Memory B cell (primary cell): ENCODE measurements around the gene MAFF.
A peak's percentile ranks its signal among the peaks of the same experiment; 100 is the strongest.

Experiments used
- ATAC-seq: fragments of 150-1000 bp; cut with Tn5 transposase; 2 replicates; pipeline ENCODE4 v1.10.0; 2021; ENCODE audit warnings: low read depth, mild to moderate bottlenecking, moderate library complexity
- DNase-seq, 2 donors: peaks; one replicate each; pipeline ENCODE4 v3.0.0; 2022; ENCODE audit warnings: low spot score in 2 of 2
- H3K27ac Mint-ChIP-seq: one replicate; pipeline ENCODE4 v1.8.0; 2022; ENCODE audit warnings: mild to moderate bottlenecking, moderate library complexity, mixed read lengths
- H3K27me3 Mint-ChIP-seq: one replicate; pipeline ENCODE4 v1.8.0; 2022; ENCODE audit warnings: mixed read lengths
- H3K36me3 Mint-ChIP-seq: one replicate; pipeline ENCODE4 v1.8.0; 2022; ENCODE audit warnings: mild to moderate bottlenecking, mixed read lengths
- H3K4me1 Mint-ChIP-seq: one replicate; pipeline ENCODE4 v1.8.0; 2022; ENCODE audit warnings: mixed read lengths
- H3K4me3 Mint-ChIP-seq: one replicate; pipeline ENCODE4 v1.8.0; 2022; ENCODE audit warnings: mild to moderate bottlenecking, moderate library complexity, mixed read lengths
- H3K9me3 Mint-ChIP-seq: one replicate; pipeline ENCODE4 v1.8.0; 2022; ENCODE audit warnings: mixed read lengths

MAFF gene

GRCh38 chr22:38203855-38204514 is 2.2 kb downstream of the MAFF start:
- ATAC-seq (no peak), DNase-seq (no peak)
- H3K4me1 Mint-ChIP-seq: peaks cover 38% of the 10 kb centered on the region
- H3K4me3 Mint-ChIP-seq: peak overlapping the region; percentile 27
- no peaks in the 10 kb centered on the region for H3K36me3 Mint-ChIP-seq
- no peaks in the 10 kb centered on the region for H3K9me3 Mint-ChIP-seq
- H3K27ac Mint-ChIP-seq: peak overlapping the region; percentile 68
- no peaks in the 10 kb centered on the region for H3K27me3 Mint-ChIP-seq

GRCh38 chr22:38204784-38205183 is 3.0 kb downstream of the MAFF start:
- Mint-ChIP-seq H3K4me3 (no peak overlapping the region), H3K27ac (peak overlapping the region; percentile 22), H3K9me3 (no peaks in the 10 kb centered on the region), H3K36me3 (no peaks in the 10 kb centered on the region), H3K27me3 (no peaks in the 10 kb centered on the region), H3K4me1 (peaks cover 34% of the 10 kb centered on the region)
- DNase-seq (peak in 1 of 2 donors; percentile 17), ATAC-seq (peak; percentile 42)

- peak overlapping the region; percentile 38 for H3K27ac Mint-ChIP-seq
Observed at GRCh38 chr22:38205261-38206128, 3.7 kb downstream of the MAFF start.

GRCh38 chr22:38207898-38208432 is 6.2 kb downstream of the MAFF start:
- Mint-ChIP-seq H3K27ac (no peak overlapping the region), H3K9me3 (no peaks in the 10 kb centered on the region), H3K4me3 (no peak overlapping the region), H3K27me3 (no peaks in the 10 kb centered on the region), H3K36me3 (no peaks in the 10 kb centered on the region), H3K4me1 (peaks cover 27% of the 10 kb centered on the region)
- no peak for DNase-seq
- no peak for ATAC-seq

More at GRCh38 chr22:38205261-38206128, 3.7 kb downstream of the MAFF start:
- no peaks in the 10 kb centered on the region for H3K36me3 Mint-ChIP-seq
- peaks cover 36% of the 10 kb centered on the region for H3K4me1 Mint-ChIP-seq
- H3K27me3 Mint-ChIP-seq: no peaks in the 10 kb centered on the region
- H3K4me3 Mint-ChIP-seq: no peak overlapping the region
- H3K9me3 Mint-ChIP-seq: no peaks in the 10 kb centered on the region
- no peak for ATAC-seq
- no peak for DNase-seq

GRCh38 chr22:38208551-38208968 is 6.8 kb downstream of the MAFF start:
- Mint-ChIP-seq H3K4me3 (no peak overlapping the region), H3K9me3 (no peaks in the 10 kb centered on the region), H3K27me3 (no peaks in the 10 kb centered on the region), H3K27ac (no peak overlapping the region), H3K36me3 (no peaks in the 10 kb centered on the region), H3K4me1 (peaks cover 29% of the 10 kb centered on the region)
- ATAC-seq (no peak), DNase-seq (no peak)

GRCh38 chr22:38211556-38211955 is 9.8 kb downstream of the MAFF start:
- no peaks in the 10 kb centered on the region for H3K9me3 Mint-ChIP-seq
- no peak for DNase-seq
- no peak overlapping the region for H3K27ac Mint-ChIP-seq
- ATAC-seq: no peak
- peaks cover 19% of the 10 kb centered on the region for H3K4me1 Mint-ChIP-seq
- no peak overlapping the region for H3K4me3 Mint-ChIP-seq
- no peaks in the 10 kb centered on the region for H3K27me3 Mint-ChIP-seq
- no peaks in the 10 kb centered on the region for H3K36me3 Mint-ChIP-seq

GRCh38 chr22:38212442-38212841 is 10.6 kb downstream of the MAFF start:
- Mint-ChIP-seq H3K4me3 (no peak overlapping the region), H3K4me1 (peaks cover 19% of the 10 kb centered on the region), H3K36me3 (no peaks in the 10 kb centered on the region), H3K9me3 (no peaks in the 10 kb centered on the region), H3K27ac (no peak overlapping the region), H3K27me3 (no peaks in the 10 kb centered on the region)
- ATAC-seq (no peak), DNase-seq (no peak)

- Mint-ChIP-seq H3K27ac (no peak overlapping the region), H3K9me3 (no peaks in the 10 kb centered on the region), H3K27me3 (no peaks in the 10 kb centered on the region), H3K36me3 (no peaks in the 10 kb centered on the region), H3K4me3 (peak overlapping the region; percentile 21), H3K4me1 (peaks cover 15% of the 10 kb centered on the region)
- ATAC-seq: no peak
- no peak for DNase-seq
Observed at GRCh38 chr22:38213319-38213989, 11.7 kb downstream of the MAFF start.

GRCh38 chr22:38213990-38214301 is 12.2 kb downstream of the MAFF start:
- H3K4me3 Mint-ChIP-seq: peak overlapping the region; percentile 76
- H3K27me3 Mint-ChIP-seq: no peaks in the 10 kb centered on the region
- no peak for DNase-seq
- H3K27ac Mint-ChIP-seq: no peak overlapping the region
- no peaks in the 10 kb centered on the region for H3K36me3 Mint-ChIP-seq
- H3K4me1 Mint-ChIP-seq: peaks cover 12% of the 10 kb centered on the region
- peak; percentile 3 for ATAC-seq
- H3K9me3 Mint-ChIP-seq: no peaks in the 10 kb centered on the region

- ATAC-seq (peak; percentile 84), DNase-seq (peak; percentile 73 to 76)
- Mint-ChIP-seq H3K36me3 (no peaks in the 10 kb centered on the region), H3K4me3 (peak overlapping the region; percentile 76), H3K27ac (no peak overlapping the region), H3K27me3 (no peaks in the 10 kb centered on the region), H3K9me3 (no peaks in the 10 kb centered on the region), H3K4me1 (peaks cover 12% of the 10 kb centered on the region)
Observed at GRCh38 chr22:38214302-38215056, 12.7 kb downstream of the MAFF start.

- H3K36me3 Mint-ChIP-seq: no peaks in the 10 kb centered on the region
- peak overlapping the region; percentile 70 for H3K4me3 Mint-ChIP-seq
- H3K9me3 Mint-ChIP-seq: no peaks in the 10 kb centered on the region
- ATAC-seq: no peak
- peak overlapping the region; percentile 20 for H3K27ac Mint-ChIP-seq
- DNase-seq: no peak
- peaks cover 11% of the 10 kb centered on the region for H3K4me1 Mint-ChIP-seq
- H3K27me3 Mint-ChIP-seq: no peaks in the 10 kb centered on the region
Observed at GRCh38 chr22:38215156-38216038, 13.6 kb downstream of the MAFF start.

- DNase-seq (no peak), ATAC-seq (no peak)
- peaks cover 2% of the 10 kb centered on the region for H3K36me3 Mint-ChIP-seq
- H3K27me3 Mint-ChIP-seq: no peaks in the 10 kb centered on the region
- no peak overlapping the region for H3K4me3 Mint-ChIP-seq
- no peak overlapping the region for H3K27ac Mint-ChIP-seq
- peaks cover 3% of the 10 kb centered on the region for H3K4me1 Mint-ChIP-seq
- no peaks in the 10 kb centered on the region for H3K9me3 Mint-ChIP-seq
Observed at GRCh38 chr22:38218661-38219622, 17.1 kb downstream of the MAFF start.
